Measurements from ENCODE around the gene NSF. TPM values are rescaled to one million over a fixed set of nuclear protein-coding genes. Genes with fewer than 3 reads are reported as not detected.

The NSF gene
- total RNA-seq, 4 donors from 2014 or later: 12.9 to 40.1 (median 26.3) TPM

- Histone ChIP-seq H3K36me3 (no peaks in the 10 kb centered on the region), H3K27me3 (no peaks in the 10 kb centered on the region), H3K4me3 (no peak overlapping the region), H3K4me1 (no peaks in the 10 kb centered on the region), H3K9me3 (no peaks in the 10 kb centered on the region), H3K27ac (no peak overlapping the region)
- no peak for TF ChIP-seq POLR2A (IDR thresholded peaks at IDR 0.05)
- TF ChIP-seq, protein P1, sequence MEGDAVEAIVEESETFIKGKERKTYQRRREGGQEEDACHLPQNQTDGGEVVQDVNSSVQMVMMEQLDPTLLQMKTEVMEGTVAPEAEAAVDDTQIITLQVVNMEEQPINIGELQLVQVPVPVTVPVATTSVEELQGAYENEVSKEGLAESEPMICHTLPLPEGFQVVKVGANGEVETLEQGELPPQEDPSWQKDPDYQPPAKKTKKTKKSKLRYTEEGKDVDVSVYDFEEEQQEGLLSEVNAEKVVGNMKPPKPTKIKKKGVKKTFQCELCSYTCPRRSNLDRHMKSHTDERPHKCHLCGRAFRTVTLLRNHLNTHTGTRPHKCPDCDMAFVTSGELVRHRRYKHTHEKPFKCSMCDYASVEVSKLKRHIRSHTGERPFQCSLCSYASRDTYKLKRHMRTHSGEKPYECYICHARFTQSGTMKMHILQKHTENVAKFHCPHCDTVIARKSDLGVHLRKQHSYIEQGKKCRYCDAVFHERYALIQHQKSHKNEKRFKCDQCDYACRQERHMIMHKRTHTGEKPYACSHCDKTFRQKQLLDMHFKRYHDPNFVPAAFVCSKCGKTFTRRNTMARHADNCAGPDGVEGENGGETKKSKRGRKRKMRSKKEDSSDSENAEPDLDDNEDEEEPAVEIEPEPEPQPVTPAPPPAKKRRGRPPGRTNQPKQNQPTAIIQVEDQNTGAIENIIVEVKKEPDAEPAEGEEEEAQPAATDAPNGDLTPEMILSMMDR (IDR thresholded peaks at IDR 0.05): no peak
- no peak for DNase-seq
- intact Hi-C loops (cut with DNase I; ENCODE audit: low total_unique reads): no loop called here
Measured at GRCh38 chr17:46788300-46788699, 197.8 kb downstream of the NSF start.

- H3K4me1 ChIP-seq: no peaks in the 10 kb centered on the region
- H3K27ac ChIP-seq: no peak overlapping the region
- H3K27me3 ChIP-seq: no peaks in the 10 kb centered on the region
- DNase-seq: no peak
- H3K36me3 ChIP-seq: no peaks in the 10 kb centered on the region
- intact Hi-C loops (cut with DNase I; ENCODE audit: low total_unique reads): no loop called here
- no peaks in the 10 kb centered on the region for H3K9me3 ChIP-seq
- TF ChIP-seq, protein P1 (IDR thresholded peaks at IDR 0.05): no peak
- TF ChIP-seq POLR2A (IDR thresholded peaks at IDR 0.05): no peak
- no peak overlapping the region for H3K4me3 ChIP-seq
Measured at GRCh38 chr17:46788796-46789195, 198.3 kb downstream of the NSF start.

GRCh38 chr17:46789610-46790009 lies 199.1 kb downstream of the NSF start:
- no peak overlapping the region for H3K4me3 ChIP-seq
- DNase-seq: no peak
- H3K9me3 ChIP-seq: no peaks in the 10 kb centered on the region
- no peak for TF ChIP-seq POLR2A (IDR thresholded peaks at IDR 0.05)
- TF ChIP-seq, protein P1 (IDR thresholded peaks at IDR 0.05): no peak
- H3K36me3 ChIP-seq: no peaks in the 10 kb centered on the region
- H3K27ac ChIP-seq: no peak overlapping the region
- no peaks in the 10 kb centered on the region for H3K27me3 ChIP-seq
- intact Hi-C loops (cut with DNase I; ENCODE audit: low total_unique reads): no loop called here
- no peaks in the 10 kb centered on the region for H3K4me1 ChIP-seq

DNA sequence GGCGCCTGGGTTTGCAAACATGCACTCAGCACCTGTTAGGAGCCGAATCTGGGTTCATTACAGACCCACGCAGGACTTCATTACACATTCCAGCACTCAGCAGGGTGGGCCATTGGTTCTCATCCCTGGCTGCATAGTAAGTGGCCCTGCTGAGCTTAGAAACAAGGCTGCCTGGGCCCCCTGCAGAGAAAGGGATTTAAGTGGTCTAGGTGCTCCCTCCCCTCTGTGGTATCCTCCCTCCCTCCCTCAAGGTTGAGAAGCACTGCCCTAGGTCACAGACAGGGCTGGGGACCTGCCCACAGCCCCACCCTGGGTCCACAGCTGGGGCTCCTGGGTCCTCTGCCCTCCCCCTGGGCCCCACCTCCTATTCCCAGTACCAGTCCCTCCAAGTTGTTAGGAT lies 199.7 kb downstream of the NSF start:
- Histone ChIP-seq H3K27me3 (no peaks in the 10 kb centered on the region), H3K4me3 (no peak overlapping the region), H3K36me3 (no peaks in the 10 kb centered on the region), H3K9me3 (no peaks in the 10 kb centered on the region), H3K27ac (no peak overlapping the region), H3K4me1 (no peaks in the 10 kb centered on the region)
- intact Hi-C loops (cut with DNase I; ENCODE audit: low total_unique reads): no loop called here
- DNase-seq: no peak
- no peak for TF ChIP-seq POLR2A (IDR thresholded peaks at IDR 0.05)
- TF ChIP-seq, protein P1 (IDR thresholded peaks at IDR 0.05): no peak

DNA sequence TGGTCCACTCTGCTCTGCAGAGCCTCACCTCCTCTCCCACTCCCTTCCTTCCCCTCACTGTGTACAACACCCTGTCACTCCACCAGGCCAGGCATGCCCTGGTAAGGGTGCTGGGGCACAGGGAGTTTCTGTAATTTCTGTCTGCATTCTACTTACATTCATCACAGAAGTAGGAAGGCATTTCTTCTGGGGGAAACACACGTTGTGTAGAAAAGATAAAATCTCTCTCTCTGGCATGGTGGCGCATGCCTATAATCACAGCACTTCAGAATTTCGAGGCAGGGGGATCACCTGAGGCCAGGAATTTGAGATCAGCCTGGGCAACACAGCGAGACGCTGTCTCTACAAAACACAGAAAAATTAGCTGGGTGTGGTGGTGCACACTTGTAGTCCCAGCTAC lies 201.1 kb downstream of the NSF start:
- intact Hi-C loops (cut with DNase I; ENCODE audit: low total_unique reads): no loop called here
- Histone ChIP-seq H3K4me1 (no peaks in the 10 kb centered on the region), H3K36me3 (no peaks in the 10 kb centered on the region), H3K27ac (no peak overlapping the region), H3K27me3 (no peaks in the 10 kb centered on the region), H3K9me3 (no peaks in the 10 kb centered on the region), H3K4me3 (no peak overlapping the region)
- no peak for DNase-seq
- no peak for TF ChIP-seq POLR2A (IDR thresholded peaks at IDR 0.05)
- TF ChIP-seq, protein P1 (IDR thresholded peaks at IDR 0.05): no peak

All from uterus (tissue), 4 donors.